ENCODE results near the gene DCBLD1.

Gene DCBLD1

DNA sequence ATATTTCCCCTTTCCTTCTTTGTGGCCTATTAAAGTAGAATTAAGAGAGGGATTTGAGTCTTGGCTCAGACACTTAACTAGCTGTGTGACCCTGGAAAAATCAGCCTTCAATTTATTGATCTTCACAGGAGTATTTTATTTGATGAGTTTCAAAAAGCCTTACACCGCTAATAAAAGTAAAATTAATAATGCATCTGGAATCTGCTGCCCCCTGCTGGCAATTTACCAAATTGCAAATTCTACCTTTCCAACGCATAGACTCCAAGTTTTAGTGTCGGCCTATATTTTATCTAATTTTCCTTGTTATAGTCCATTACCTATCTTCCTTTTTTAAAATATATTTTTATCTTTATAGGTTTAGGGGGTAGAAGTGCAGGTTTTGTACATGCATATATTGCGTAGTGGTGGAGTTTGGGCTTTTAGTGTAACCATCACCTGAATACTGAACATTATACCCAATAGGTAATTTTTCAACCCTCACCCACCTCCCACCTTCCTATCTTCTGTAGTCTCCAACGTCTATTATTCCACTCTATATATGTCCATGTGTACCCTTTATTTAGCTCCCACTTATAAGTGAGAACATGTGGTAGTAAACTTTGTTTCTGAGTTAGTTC lies 73.5 kb downstream of the DCBLD1 start:
- in situ Hi-C loops (cut with MboI; ENCODE audit: low pct_unique_long_range_greater_than_20kb, low sequenced_read_pairs, unreplicated experiment), result loop anchor here (10.0 kb wide), 1 partner anchor 111 kb away; no protein-coding TSS in a partner anchor
- DNase-seq (ENCODE audit: low spot score), result no peak
- TF ChIP-seq, protein P1, sequence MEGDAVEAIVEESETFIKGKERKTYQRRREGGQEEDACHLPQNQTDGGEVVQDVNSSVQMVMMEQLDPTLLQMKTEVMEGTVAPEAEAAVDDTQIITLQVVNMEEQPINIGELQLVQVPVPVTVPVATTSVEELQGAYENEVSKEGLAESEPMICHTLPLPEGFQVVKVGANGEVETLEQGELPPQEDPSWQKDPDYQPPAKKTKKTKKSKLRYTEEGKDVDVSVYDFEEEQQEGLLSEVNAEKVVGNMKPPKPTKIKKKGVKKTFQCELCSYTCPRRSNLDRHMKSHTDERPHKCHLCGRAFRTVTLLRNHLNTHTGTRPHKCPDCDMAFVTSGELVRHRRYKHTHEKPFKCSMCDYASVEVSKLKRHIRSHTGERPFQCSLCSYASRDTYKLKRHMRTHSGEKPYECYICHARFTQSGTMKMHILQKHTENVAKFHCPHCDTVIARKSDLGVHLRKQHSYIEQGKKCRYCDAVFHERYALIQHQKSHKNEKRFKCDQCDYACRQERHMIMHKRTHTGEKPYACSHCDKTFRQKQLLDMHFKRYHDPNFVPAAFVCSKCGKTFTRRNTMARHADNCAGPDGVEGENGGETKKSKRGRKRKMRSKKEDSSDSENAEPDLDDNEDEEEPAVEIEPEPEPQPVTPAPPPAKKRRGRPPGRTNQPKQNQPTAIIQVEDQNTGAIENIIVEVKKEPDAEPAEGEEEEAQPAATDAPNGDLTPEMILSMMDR (IDR thresholded peaks at IDR 0.05; ENCODE audit: extremely low read depth, insufficient read depth, missing control alignments), result peak; percentile 65

DNA sequence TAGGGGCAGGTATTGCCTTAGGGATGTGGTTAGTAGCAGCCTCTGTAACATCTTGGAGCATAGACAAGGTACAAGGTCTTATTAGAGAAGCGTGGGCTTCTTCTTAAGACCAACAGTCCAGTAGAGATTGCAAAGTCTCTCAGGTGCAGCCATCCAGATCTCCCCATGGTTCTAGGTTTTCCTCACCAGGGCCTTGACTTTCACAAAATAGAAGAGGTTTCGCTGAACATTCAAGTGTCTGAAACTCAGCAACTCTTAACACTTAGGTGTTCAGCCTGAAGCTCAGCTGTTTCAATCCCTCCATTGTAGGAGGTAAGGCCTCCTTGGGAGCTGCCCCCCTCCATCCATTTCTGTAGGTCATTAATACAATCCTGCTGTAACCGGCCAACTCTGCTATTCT lies 75.5 kb downstream of the DCBLD1 start:
- in situ Hi-C loops (cut with MboI; ENCODE audit: low pct_unique_long_range_greater_than_20kb, low sequenced_read_pairs, unreplicated experiment), result loop anchor here (10.0 kb wide), 1 partner anchor 113 kb away; no protein-coding TSS in a partner anchor
- no peak for DNase-seq (ENCODE audit: low spot score)
- TF ChIP-seq, protein P1 (IDR thresholded peaks at IDR 0.05; ENCODE audit: extremely low read depth, insufficient read depth, missing control alignments), result no peak

DNA sequence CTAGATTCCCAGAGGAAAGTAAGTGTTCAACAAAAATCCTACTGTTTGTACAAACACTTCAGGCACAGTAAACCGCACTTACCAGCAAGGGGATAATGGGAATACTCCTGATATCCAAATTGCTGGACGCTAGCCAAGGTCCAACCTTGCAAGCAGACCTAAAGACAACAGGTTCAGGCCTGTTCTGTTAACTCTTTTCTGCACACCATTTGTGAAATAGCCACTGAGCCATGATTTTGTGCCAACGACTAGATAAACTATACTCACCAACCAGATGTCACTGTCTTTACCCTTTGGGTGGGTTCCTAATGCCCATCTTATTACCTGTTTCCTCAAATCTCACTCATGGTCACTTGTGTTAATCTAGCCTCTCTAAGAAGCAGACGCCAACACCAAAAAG lies 76.3 kb downstream of the DCBLD1 start:
- no peak for DNase-seq (ENCODE audit: low spot score)
- in situ Hi-C loops (cut with MboI; ENCODE audit: low pct_unique_long_range_greater_than_20kb, low sequenced_read_pairs, unreplicated experiment), result loop anchor here (10.0 kb wide), 1 partner anchor 114 kb away; no protein-coding TSS in a partner anchor
- TF ChIP-seq, protein P1 (IDR thresholded peaks at IDR 0.05; ENCODE audit: extremely low read depth, insufficient read depth, missing control alignments), result no peak

DNA sequence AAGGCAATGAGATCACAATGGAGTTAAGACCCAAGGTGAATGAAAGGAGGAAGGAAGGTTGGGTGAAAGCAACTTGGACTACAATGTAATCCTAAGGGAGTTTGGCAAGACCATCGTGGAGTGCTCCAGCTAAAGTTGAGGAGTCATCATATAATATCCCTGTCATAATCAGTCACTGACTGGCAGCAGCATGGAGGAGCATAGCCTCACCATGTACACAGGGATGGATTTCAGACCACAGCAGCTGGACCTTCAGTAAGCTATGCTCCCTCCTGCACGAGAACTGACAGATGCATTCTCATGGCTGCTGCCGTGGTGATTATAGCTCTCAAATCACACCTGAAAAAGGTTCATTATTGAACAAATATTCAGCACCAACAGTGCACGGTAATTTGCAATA lies 76.8 kb downstream of the DCBLD1 start:
- TF ChIP-seq, protein P1 (IDR thresholded peaks at IDR 0.05; ENCODE audit: extremely low read depth, insufficient read depth, missing control alignments), result no peak
- in situ Hi-C loops (cut with MboI; ENCODE audit: low pct_unique_long_range_greater_than_20kb, low sequenced_read_pairs, unreplicated experiment), result loop anchor here (10.0 kb wide), 1 partner anchor 114 kb away; no protein-coding TSS in a partner anchor
- no peak for DNase-seq (ENCODE audit: low spot score)

DNA sequence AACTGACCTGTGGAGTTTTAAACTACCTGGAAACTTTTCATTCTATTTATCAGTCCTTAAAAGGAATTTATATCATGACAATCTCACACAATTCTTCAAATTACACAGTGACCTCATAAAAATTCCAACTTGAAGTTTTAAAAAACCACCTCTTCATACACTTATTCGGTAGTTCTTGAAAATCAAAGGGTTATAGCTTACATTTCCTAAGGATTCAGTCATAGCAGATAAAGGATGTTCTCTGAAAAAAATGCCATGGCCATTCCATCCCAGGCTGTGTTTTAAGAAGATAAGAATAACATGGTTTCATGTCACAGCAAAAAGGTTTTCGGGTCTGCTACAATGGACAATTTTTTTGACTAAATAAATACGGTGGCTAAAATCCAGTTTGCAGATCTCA lies 78.7 kb downstream of the DCBLD1 start:
- TF ChIP-seq, protein P1 (IDR thresholded peaks at IDR 0.05; ENCODE audit: extremely low read depth, insufficient read depth, missing control alignments), result no peak
- in situ Hi-C loops (cut with MboI; ENCODE audit: low pct_unique_long_range_greater_than_20kb, low sequenced_read_pairs, unreplicated experiment), result no loop called here
- no peak for DNase-seq (ENCODE audit: low spot score)

DNA sequence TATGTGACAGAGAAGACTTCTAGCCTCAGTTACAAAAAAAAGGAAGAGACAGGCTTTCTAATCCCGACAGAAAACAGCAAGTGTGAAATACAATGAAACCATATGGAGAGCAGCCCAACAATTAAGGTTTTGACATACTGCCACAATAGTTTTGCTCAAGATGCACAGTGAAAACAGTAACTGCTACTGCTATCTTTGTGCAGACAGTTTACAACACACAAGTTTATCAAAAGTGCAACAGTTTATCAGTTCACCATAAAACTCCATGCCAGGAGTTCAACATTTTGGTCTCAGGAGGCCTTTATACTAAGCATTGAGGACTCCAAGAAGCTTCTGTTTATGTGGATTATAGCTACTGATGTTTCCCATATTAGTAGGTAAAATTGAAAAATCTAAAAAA lies 82.2 kb downstream of the DCBLD1 start:
- in situ Hi-C loops (cut with MboI; ENCODE audit: low pct_unique_long_range_greater_than_20kb, low sequenced_read_pairs, unreplicated experiment), result no loop called here
- TF ChIP-seq, protein P1 (IDR thresholded peaks at IDR 0.05; ENCODE audit: extremely low read depth, insufficient read depth, missing control alignments), result no peak

More for the DNA sequence above, 82.2 kb downstream of the DCBLD1 start:
- DNase-seq (ENCODE audit: low spot score), result no peak
